ENCODE data around the gene GPR146. TPM values are rescaled to one million over a fixed set of nuclear protein-coding genes. Genes with fewer than 3 reads are reported as not detected.
"Not testable (repeated sequence)": the region's sequence is repeated elsewhere in the genome, so short reads cannot be mapped to it uniquely, and the experiment has no call there.

GPR146 gene
- total RNA-seq, 1 donor from 2014 or later: 224 TPM

DNA sequence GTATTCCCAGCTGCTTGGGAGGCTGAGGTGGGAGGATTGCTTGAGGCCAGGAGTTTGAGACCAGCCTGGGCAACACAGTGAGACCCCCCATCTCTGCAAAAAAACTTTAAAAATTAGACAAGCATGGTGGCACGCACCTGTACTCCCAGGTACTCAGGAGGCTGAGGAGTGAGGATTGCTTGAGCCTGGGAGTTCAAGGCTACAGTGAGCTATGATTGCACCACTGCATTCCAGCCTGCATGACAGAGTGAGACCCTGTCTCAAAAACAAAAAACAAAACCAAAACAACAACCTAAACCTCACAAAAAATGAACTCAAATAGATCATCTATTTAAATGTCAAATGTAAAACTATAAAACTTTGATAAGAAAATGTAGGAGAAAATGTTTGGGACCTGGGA, 4.1 kb upstream of the GPR146 start:
- not testable (repeated sequence) for H3K27me3 ChIP-seq; DNase-seq (ENCODE audit: low spot score in 2 of 2); H3K27ac ChIP-seq; H3K36me3 ChIP-seq; H3K9me3 ChIP-seq; H3K4me3 ChIP-seq
- intact Hi-C loops (cut with DNase I): loop anchor here (5.0 kb wide), 1 partner anchor 57 kb away; no protein-coding TSS in a partner anchor
- peaks cover 3 to 16% of the 10 kb centered on the region in 2 donors for H3K4me1 ChIP-seq

- Histone ChIP-seq H3K4me1 (peaks cover 3 to 21% of the 10 kb centered on the region in 2 donors), H3K36me3 (no peaks in the 10 kb centered on the region), H3K27me3 (no peaks in the 10 kb centered on the region), H3K4me3 (no peak overlapping the region), H3K27ac (no peak overlapping the region), H3K9me3 (no peaks in the 10 kb centered on the region)
- no peak for TF ChIP-seq CTCF (IDR thresholded peaks at IDR 0.05)
- no peak for DNase-seq (ENCODE audit: low spot score in 2 of 2)
- intact Hi-C loops (cut with DNase I): loop anchor here (5.0 kb wide), 1 partner anchor 57 kb away; no protein-coding TSS in a partner anchor
These were observed 3.6 kb upstream of the GPR146 start for GRCh38 chr7:1040790-1041189.

- peaks cover 3 to 22% of the 10 kb centered on the region in 2 donors for H3K4me1 ChIP-seq
- no peak overlapping the region for H3K4me3 ChIP-seq
- TF ChIP-seq CTCF (IDR thresholded peaks at IDR 0.05): no peak
- intact Hi-C loops (cut with DNase I): loop anchor here (5.0 kb wide), 1 partner anchor 55 kb away; no protein-coding TSS in a partner anchor
- H3K36me3 ChIP-seq: no peaks in the 10 kb centered on the region
- no peak for DNase-seq (ENCODE audit: low spot score in 2 of 2)
- H3K9me3 ChIP-seq: no peaks in the 10 kb centered on the region
- H3K27ac ChIP-seq: peak overlapping the region in 1 of 2 donors; percentile 72
- H3K27me3 ChIP-seq: no peaks in the 10 kb centered on the region
These were observed 2.5 kb upstream of the GPR146 start for GRCh38 chr7:1041551-1042491.

DNA sequence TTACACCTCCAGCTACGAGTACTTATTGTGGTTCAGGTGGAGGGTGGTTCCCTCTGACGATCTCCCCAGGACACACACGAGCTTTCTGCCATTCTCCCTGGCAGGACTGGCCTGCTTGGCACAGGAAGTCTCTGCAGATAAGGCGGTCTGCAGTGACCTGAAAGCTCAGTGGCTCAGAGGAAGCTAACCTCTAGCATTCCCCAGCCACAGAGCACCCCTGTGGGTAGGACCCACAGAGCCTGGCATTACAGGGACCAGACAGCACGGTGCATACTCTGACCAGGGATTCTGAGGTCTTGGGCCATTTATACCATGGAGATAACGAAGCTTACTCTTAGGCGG, 1.9 kb upstream of the GPR146 start:
- Histone ChIP-seq H3K27me3 (no peaks in the 10 kb centered on the region), H3K36me3 (no peaks in the 10 kb centered on the region), H3K4me1 (peaks cover 3 to 22% of the 10 kb centered on the region in 2 donors), H3K27ac (peak overlapping the region in 1 of 2 donors; percentile 72), H3K4me3 (no peak overlapping the region), H3K9me3 (no peaks in the 10 kb centered on the region)
- no peak for DNase-seq (ENCODE audit: low spot score in 2 of 2)
- no peak for TF ChIP-seq CTCF (IDR thresholded peaks at IDR 0.05)
- intact Hi-C loops (cut with DNase I): loop anchor here (5.0 kb wide), 1 partner anchor 55 kb away; no protein-coding TSS in a partner anchor

GRCh38 chr7:1043552-1044188, 676 bp upstream of the GPR146 start:
- DNase-seq (ENCODE audit: low spot score in 2 of 2): no peak
- no peak for TF ChIP-seq CTCF (IDR thresholded peaks at IDR 0.05)
- H3K27me3 ChIP-seq: no peaks in the 10 kb centered on the region
- peaks cover 3 to 22% of the 10 kb centered on the region in 2 donors for H3K4me1 ChIP-seq
- peak overlapping the region; percentile 72 to 73 for H3K27ac ChIP-seq
- H3K4me3 ChIP-seq: peak overlapping the region; percentile 74 to 77
- no peaks in the 10 kb centered on the region for H3K36me3 ChIP-seq
- intact Hi-C loops (cut with DNase I): loop anchor here (1.0 to 5.0 kb wide), 4 partner anchors 15 to 117 kb away; partner anchors contain the start of gene ZFAND2A
- no peaks in the 10 kb centered on the region for H3K9me3 ChIP-seq

Data from ascending aorta (tissue), 2 donors.